Raji (cell line): Measurements from ENCODE around the gene NCOA1.

Experiments
- POLR2A ChIP-seq: IDR thresholded peaks from 2 replicates; pipeline ENCODE4 v1.6.1; 2011; ENCODE audit warnings: low read depth, low read length, control low read depth; ENCODE audit not compliant: insufficient read depth

NCOA1 gene

GRCh38 chr2:24621779-24622538 lies 130.9 kb downstream of the NCOA1 start:
- TF ChIP-seq POLR2A = no peak

GRCh38 chr2:24623535-24623934 lies 132.5 kb downstream of the NCOA1 start:
- TF ChIP-seq POLR2A = no peak

GRCh38 chr2:24625728-24626127 lies 134.7 kb downstream of the NCOA1 start:
- no peak for TF ChIP-seq POLR2A

- TF ChIP-seq POLR2A = no peak
Measured at GRCh38 chr2:24626131-24626530, 135.1 kb downstream of the NCOA1 start.

GRCh38 chr2:24628746-24629145 lies 137.7 kb downstream of the NCOA1 start:
- TF ChIP-seq POLR2A = no peak

- TF ChIP-seq POLR2A = no peak
Measured at GRCh38 chr2:24632172-24632571, 141.1 kb downstream of the NCOA1 start.

- TF ChIP-seq POLR2A = no peak
Measured at GRCh38 chr2:24635181-24635580, 144.1 kb downstream of the NCOA1 start.

- TF ChIP-seq POLR2A = no peak
Measured at GRCh38 chr2:24638568-24638967, 147.5 kb downstream of the NCOA1 start.

- no peak for TF ChIP-seq POLR2A
Measured at GRCh38 chr2:24642351-24642750, 151.3 kb downstream of the NCOA1 start.

GRCh38 chr2:24643051-24643450 lies 152.0 kb downstream of the NCOA1 start:
- no peak for TF ChIP-seq POLR2A

GRCh38 chr2:24644032-24644431 lies 153.0 kb downstream of the NCOA1 start:
- TF ChIP-seq POLR2A = no peak

- no peak for TF ChIP-seq POLR2A
Measured at GRCh38 chr2:24650997-24651642, 160.1 kb downstream of the NCOA1 start.

GRCh38 chr2:24651643-24652003 lies 160.6 kb downstream of the NCOA1 start:
- no peak for TF ChIP-seq POLR2A

- no peak for TF ChIP-seq POLR2A
Measured at GRCh38 chr2:24652265-24653182, 161.5 kb downstream of the NCOA1 start.

GRCh38 chr2:24657818-24658217 lies 166.8 kb downstream of the NCOA1 start:
- TF ChIP-seq POLR2A = no peak
